HepG2 (cell line): Measurements from ENCODE around the gene ABHD3. TPM values are rescaled to one million over a fixed set of nuclear protein-coding genes. Genes with fewer than 3 reads are reported as not detected.

ENCODE experiments used
- GATAD1 ChIP-seq: IDR thresholded peaks from 2 replicates; pipeline ENCODE4 v1.6.1; 2016; ENCODE audit warnings: missing genetic modification reagents, missing compliant biosample characterization
- KLF6 ChIP-seq: IDR thresholded peaks from 2 replicates; pipeline ENCODE4 v1.8.0; 2016; ENCODE audit warnings: missing biosample characterization, missing genetic modification reagents
- KMT2B ChIP-seq: IDR thresholded peaks from 2 replicates; pipeline ENCODE4 v1.6.1; 2016; ENCODE audit warnings: missing genetic modification reagents, missing compliant biosample characterization
- NFKB2 ChIP-seq: sonication (generic); formaldehyde crosslinking; IDR thresholded peaks from 2 replicates; pipeline ENCODE4 v1.4.0; 2020; ENCODE audit warnings: missing genetic modification reagents, borderline replicate concordance
- SMARCC2 ChIP-seq: fragments of 450-650 bp; IDR thresholded peaks from 2 replicates; pipeline ENCODE4 v1.6.1; 2017; ENCODE audit warnings: antibody characterized with exemption, mild to moderate bottlenecking
- TBP ChIP-seq: sonication (generic); formaldehyde crosslinking; IDR thresholded peaks from 2 replicates; pipeline ENCODE4 v1.5.0; 2020; ENCODE audit warnings: missing genetic modification reagents
- ZNF143 ChIP-seq: sonication (generic); formaldehyde crosslinking; IDR thresholded peaks from 2 replicates; pipeline ENCODE4 v1.4.0; 2020; ENCODE audit warnings: missing genetic modification reagents
- ZNF180 ChIP-seq: sonication (generic); formaldehyde crosslinking; IDR thresholded peaks from 2 replicates; pipeline ENCODE4 v1.4.0; 2020; ENCODE audit warnings: low read depth, missing genetic modification reagents, borderline replicate concordance
- ZNF839 ChIP-seq: sonication (generic); formaldehyde crosslinking; IDR thresholded peaks from 2 replicates; pipeline ENCODE4 v1.4.0; 2020; ENCODE audit warnings: missing genetic modification reagents, mild to moderate bottlenecking, borderline replicate concordance
- polyA plus RNA-seq, 8 experiments: library from polyadenylated mRNA; depleted of rRNA in 3 of 8; stranded (reverse) in 7 of 8; unstranded in 1 of 8; fragments of >200 nt; fragmentation: Illumina TruSeq in 4 of 8; extraction: Trizol in 4 of 8; gene quantifications; 2 replicates each; pipeline versions ENCODE4 v1.2.1 to v1.2.3, GENCODE V29; 2011 to 2016; ENCODE audit warnings: low read depth in 4 of 8, missing spikeins in 1 of 8, mixed read lengths in 1 of 8; ENCODE audit not compliant: insufficient read depth in 1 of 8
- total RNA-seq, 5 experiments: library from RNA; depleted of rRNA; stranded (reverse); fragments of >200 nt; fragmentation: Illumina TruSeq; extraction: Trizol; gene quantifications; 2 replicates each; pipeline ENCODE4 v1.2.3, GENCODE V29; 2016; ENCODE audit warnings: low read depth in 1 of 5
- TF ChIP-seq, protein P1 (sequence below): sonication (generic); formaldehyde crosslinking; conservative IDR thresholded peaks from 2 replicates; pipeline ENCODE4 v1.4.0; 2020; ENCODE audit warnings: missing genetic modification reagents
- TF ChIP-seq, protein P2 (sequence below): sonication (generic); formaldehyde crosslinking; IDR thresholded peaks from 2 replicates; pipeline ENCODE4 v1.4.0; 2020; ENCODE audit warnings: mild to moderate bottlenecking, missing genetic modification reagents
- TF ChIP-seq, protein P3 (sequence below): sonication (generic); formaldehyde crosslinking; conservative IDR thresholded peaks from 2 replicates; pipeline ENCODE4 v1.8.1; 2023; ENCODE audit warnings: missing genetic modification reagents
- TF ChIP-seq, protein P4 (sequence below): sonication (generic); formaldehyde crosslinking; IDR thresholded peaks from 2 replicates; pipeline ENCODE4 v1.9.0; 2022; ENCODE audit warnings: low read depth, missing genetic modification reagents
- TF ChIP-seq, protein P5 (sequence below): sonication (generic); formaldehyde crosslinking; IDR thresholded peaks from 2 replicates; pipeline ENCODE4 v1.4.0; 2020; ENCODE audit warnings: mild to moderate bottlenecking, missing genetic modification reagents

ABHD3 gene
- total and polyA plus RNA-seq, 2 of the 13 experiments (the other 11 are each of a cell fraction or from before 2014, with no cell fraction given): 32.1 to 40.2 TPM

DNA sequence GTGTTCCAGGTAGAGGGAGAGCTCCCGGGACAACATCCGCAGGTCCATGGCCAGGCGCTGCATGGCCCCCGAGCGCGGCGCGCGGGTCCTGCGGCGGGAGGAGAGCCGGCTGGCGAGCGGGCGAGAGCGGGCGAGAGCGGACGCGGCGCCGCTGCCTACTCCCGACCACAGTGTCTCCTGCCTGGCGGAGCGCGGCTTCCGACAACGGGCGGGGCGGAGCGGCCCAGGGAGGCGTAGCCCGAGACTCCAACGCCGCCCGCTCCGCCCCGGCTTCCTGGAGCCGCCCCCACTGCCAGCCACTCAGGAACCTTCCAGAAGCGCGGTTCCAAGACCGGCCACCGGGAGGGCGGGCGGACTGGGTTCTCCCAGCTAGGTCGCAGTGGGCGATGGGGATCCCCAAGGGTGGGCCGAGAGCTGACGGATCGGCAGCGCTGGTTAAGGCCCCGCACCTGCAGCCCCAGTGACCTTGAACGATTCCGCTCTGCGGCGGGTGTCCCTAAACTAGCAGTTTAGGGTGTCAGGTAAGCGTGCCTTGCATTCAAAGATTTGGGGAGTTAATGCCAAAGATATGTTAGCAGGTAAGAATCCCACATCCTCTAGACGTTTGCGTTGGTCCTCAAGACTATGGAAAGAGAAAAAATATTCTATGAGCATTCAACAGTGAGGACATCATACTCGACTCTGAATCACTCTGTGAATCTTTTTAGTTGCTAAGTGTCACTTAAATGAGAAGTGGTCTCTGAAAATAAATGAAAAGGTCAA lies at the start of gene ABHD3 (continued):
- TF ChIP-seq, protein P1, sequence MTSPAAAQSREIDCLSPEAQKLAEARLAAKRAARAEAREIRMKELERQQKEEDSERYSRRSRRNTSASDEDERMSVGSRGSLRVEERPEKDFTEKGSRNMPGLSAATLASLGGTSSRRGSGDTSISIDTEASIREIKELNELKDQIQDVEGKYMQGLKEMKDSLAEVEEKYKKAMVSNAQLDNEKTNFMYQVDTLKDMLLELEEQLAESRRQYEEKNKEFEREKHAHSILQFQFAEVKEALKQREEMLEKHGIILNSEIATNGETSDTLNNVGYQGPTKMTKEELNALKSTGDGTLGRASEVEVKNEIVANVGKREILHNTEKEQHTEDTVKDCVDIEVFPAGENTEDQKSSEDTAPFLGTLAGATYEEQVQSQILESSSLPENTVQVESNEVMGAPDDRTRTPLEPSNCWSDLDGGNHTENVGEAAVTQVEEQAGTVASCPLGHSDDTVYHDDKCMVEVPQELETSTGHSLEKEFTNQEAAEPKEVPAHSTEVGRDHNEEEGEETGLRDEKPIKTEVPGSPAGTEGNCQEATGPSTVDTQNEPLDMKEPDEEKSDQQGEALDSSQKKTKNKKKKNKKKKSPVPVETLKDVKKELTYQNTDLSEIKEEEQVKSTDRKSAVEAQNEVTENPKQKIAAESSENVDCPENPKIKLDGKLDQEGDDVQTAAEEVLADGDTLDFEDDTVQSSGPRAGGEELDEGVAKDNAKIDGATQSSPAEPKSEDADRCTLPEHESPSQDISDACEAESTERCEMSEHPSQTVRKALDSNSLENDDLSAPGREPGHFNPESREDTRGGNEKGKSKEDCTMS (CRISPR knock-in tag): no peak
- TF ChIP-seq TBP (CRISPR knock-in tag): 0 out of 2 replicates have a peak, but pooled peaks have one; percentile 37
- TF ChIP-seq, protein P2, sequence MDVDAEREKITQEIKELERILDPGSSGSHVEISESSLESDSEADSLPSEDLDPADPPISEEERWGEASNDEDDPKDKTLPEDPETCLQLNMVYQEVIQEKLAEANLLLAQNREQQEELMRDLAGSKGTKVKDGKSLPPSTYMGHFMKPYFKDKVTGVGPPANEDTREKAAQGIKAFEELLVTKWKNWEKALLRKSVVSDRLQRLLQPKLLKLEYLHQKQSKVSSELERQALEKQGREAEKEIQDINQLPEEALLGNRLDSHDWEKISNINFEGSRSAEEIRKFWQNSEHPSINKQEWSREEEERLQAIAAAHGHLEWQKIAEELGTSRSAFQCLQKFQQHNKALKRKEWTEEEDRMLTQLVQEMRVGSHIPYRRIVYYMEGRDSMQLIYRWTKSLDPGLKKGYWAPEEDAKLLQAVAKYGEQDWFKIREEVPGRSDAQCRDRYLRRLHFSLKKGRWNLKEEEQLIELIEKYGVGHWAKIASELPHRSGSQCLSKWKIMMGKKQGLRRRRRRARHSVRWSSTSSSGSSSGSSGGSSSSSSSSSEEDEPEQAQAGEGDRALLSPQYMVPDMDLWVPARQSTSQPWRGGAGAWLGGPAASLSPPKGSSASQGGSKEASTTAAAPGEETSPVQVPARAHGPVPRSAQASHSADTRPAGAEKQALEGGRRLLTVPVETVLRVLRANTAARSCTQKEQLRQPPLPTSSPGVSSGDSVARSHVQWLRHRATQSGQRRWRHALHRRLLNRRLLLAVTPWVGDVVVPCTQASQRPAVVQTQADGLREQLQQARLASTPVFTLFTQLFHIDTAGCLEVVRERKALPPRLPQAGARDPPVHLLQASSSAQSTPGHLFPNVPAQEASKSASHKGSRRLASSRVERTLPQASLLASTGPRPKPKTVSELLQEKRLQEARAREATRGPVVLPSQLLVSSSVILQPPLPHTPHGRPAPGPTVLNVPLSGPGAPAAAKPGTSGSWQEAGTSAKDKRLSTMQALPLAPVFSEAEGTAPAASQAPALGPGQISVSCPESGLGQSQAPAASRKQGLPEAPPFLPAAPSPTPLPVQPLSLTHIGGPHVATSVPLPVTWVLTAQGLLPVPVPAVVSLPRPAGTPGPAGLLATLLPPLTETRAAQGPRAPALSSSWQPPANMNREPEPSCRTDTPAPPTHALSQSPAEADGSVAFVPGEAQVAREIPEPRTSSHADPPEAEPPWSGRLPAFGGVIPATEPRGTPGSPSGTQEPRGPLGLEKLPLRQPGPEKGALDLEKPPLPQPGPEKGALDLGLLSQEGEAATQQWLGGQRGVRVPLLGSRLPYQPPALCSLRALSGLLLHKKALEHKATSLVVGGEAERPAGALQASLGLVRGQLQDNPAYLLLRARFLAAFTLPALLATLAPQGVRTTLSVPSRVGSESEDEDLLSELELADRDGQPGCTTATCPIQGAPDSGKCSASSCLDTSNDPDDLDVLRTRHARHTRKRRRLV (CRISPR knock-in tag): no peak
- TF ChIP-seq GATAD1: no peak
- peak; percentile 66; the same call in 1 of the 2 replicates for TF ChIP-seq KMT2B (CRISPR knock-in tag)
- peak; percentile 53; the same call in 1 of the 2 replicates for TF ChIP-seq KLF6 (CRISPR knock-in tag)
- no peak for TF ChIP-seq ZNF143
- peak; percentile 31; the same call in 1 of the 2 replicates for TF ChIP-seq ZNF839 (CRISPR knock-in tag)
- no peak for TF ChIP-seq ZNF180
- TF ChIP-seq, protein P3, sequence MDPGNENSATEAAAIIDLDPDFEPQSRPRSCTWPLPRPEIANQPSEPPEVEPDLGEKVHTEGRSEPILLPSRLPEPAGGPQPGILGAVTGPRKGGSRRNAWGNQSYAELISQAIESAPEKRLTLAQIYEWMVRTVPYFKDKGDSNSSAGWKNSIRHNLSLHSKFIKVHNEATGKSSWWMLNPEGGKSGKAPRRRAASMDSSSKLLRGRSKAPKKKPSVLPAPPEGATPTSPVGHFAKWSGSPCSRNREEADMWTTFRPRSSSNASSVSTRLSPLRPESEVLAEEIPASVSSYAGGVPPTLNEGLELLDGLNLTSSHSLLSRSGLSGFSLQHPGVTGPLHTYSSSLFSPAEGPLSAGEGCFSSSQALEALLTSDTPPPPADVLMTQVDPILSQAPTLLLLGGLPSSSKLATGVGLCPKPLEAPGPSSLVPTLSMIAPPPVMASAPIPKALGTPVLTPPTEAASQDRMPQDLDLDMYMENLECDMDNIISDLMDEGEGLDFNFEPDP (CRISPR knock-in tag): no peak
- peak; percentile 54; the same call in 1 of the 2 replicates for TF ChIP-seq NFKB2 (CRISPR knock-in tag)
- TF ChIP-seq, protein P4, sequence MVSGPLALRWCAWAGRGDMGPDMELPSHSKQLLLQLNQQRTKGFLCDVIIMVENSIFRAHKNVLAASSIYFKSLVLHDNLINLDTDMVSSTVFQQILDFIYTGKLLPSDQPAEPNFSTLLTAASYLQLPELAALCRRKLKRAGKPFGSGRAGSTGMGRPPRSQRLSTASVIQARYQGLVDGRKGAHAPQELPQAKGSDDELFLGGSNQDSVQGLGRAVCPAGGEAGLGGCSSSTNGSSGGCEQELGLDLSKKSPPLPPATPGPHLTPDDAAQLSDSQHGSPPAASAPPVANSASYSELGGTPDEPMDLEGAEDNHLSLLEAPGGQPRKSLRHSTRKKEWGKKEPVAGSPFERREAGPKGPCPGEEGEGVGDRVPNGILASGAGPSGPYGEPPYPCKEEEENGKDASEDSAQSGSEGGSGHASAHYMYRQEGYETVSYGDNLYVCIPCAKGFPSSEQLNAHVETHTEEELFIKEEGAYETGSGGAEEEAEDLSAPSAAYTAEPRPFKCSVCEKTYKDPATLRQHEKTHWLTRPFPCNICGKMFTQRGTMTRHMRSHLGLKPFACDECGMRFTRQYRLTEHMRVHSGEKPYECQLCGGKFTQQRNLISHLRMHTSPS (CRISPR knock-in tag): no peak
- TF ChIP-seq, protein P5, sequence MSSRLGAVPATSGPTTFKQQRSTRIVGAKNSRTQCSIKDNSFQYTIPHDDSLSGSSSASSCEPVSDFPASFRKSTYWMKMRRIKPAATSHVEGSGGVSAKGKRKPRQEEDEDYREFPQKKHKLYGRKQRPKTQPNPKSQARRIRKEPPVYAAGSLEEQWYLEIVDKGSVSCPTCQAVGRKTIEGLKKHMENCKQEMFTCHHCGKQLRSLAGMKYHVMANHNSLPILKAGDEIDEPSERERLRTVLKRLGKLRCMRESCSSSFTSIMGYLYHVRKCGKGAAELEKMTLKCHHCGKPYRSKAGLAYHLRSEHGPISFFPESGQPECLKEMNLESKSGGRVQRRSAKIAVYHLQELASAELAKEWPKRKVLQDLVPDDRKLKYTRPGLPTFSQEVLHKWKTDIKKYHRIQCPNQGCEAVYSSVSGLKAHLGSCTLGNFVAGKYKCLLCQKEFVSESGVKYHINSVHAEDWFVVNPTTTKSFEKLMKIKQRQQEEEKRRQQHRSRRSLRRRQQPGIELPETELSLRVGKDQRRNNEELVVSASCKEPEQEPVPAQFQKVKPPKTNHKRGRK: no peak
- no peak for TF ChIP-seq SMARCC2
